D721Med (cell line): ENCODE data around the gene CA9.

Experiments
- DNase-seq: peaks from one replicate; pipeline ENCODE4 v3.0.0; 2011; ENCODE audit warnings: low spot score; ENCODE audit not compliant: insufficient read length
- FAIRE-seq: peaks from 2 replicates; lab custom pipeline; 2011; peaks lifted over from hg19 to GRCh38; lab: Jason Lieb, UNC
- TF ChIP-seq, protein P1 (sequence below): IDR thresholded peaks from 2 replicates; pipeline ENCODE4 v1.5.1; 2012; ENCODE audit warnings: mild to moderate bottlenecking, control low read depth; ENCODE audit not compliant: insufficient read depth; ENCODE audit errors: missing control alignments

CA9 gene

DNA sequence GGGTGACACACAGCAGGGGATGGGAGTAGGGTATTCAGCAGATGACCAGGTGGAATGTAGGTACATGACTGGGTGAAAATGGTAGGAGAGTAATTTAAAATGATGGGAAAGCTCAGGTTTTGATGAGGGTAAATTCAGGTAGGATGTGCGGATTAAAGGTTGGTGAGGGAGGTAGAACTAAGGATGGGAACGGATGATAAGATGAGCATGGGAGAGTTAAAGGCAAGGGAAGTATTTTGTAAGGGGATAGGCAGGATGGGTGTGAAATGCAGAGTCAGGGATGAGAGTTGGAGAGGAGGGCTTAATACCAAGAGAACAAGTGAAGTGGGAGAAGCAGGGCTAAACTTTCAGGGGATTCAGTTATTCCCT lies 56.7 kb downstream of the CA9 start:
- no peak for FAIRE-seq
- DNase-seq = no peak
- TF ChIP-seq, protein P1, sequence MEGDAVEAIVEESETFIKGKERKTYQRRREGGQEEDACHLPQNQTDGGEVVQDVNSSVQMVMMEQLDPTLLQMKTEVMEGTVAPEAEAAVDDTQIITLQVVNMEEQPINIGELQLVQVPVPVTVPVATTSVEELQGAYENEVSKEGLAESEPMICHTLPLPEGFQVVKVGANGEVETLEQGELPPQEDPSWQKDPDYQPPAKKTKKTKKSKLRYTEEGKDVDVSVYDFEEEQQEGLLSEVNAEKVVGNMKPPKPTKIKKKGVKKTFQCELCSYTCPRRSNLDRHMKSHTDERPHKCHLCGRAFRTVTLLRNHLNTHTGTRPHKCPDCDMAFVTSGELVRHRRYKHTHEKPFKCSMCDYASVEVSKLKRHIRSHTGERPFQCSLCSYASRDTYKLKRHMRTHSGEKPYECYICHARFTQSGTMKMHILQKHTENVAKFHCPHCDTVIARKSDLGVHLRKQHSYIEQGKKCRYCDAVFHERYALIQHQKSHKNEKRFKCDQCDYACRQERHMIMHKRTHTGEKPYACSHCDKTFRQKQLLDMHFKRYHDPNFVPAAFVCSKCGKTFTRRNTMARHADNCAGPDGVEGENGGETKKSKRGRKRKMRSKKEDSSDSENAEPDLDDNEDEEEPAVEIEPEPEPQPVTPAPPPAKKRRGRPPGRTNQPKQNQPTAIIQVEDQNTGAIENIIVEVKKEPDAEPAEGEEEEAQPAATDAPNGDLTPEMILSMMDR = no peak
